Upper lobe of left lung (tissue), 4 donors: ENCODE measurements around the gene MEG3.

Source experiments
- EP300 ChIP-seq, 4 donors: sonication (generic); formaldehyde crosslinking; IDR thresholded peaks; one replicate each; pipeline ENCODE4 v1.5.1; 2017; ENCODE audit warnings: antibody characterized with exemption in 4 of 4, control low read depth in 2 of 4
- POLR2A ChIP-seq, 4 donors: fragments of 450-650 bp; IDR thresholded peaks; one replicate each; pipeline ENCODE4 v1.5.1; 2016 to 2017; ENCODE audit warnings: antibody characterized with exemption in 4 of 4, mild to moderate bottlenecking in 2 of 4
- POLR2AphosphoS5 ChIP-seq, 2 donors: sonication (generic); formaldehyde crosslinking; IDR thresholded peaks; one replicate each; pipeline ENCODE4 v1.5.1; 2017; ENCODE audit warnings: antibody characterized with exemption in 2 of 2
- TF ChIP-seq, protein P1 (sequence below), 6 experiments: fragments of 450-650 bp in 4 of 6; fragments of 200-600 bp in 2 of 6; sonication (generic) in 2 of 6; IDR thresholded peaks; one replicate each; pipeline ENCODE4 v1.5.1; 2016 to 2019; ENCODE audit warnings: antibody characterized with exemption in 6 of 6

DNA sequence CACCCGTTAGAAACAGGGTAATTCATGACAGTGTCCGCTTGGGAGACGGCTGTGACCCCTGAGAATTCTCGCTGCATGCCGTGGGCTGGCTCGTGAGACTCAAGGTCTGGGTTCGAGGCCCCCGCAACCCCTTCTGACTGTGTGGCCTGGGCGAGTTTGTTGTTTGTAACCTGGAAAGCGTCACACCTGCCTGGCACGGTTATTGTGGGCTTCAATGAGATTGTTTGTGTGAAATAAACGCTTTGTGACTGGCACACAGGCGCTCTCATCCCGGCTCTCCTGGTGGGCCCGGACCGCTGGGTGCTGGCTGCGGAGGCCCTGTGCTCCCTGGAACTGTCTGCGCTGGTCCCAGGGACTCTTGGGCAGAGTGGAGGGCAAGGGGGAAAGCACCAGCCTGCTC, 33.9 kb downstream of the MEG3 start:
- TF ChIP-seq, protein P1, sequence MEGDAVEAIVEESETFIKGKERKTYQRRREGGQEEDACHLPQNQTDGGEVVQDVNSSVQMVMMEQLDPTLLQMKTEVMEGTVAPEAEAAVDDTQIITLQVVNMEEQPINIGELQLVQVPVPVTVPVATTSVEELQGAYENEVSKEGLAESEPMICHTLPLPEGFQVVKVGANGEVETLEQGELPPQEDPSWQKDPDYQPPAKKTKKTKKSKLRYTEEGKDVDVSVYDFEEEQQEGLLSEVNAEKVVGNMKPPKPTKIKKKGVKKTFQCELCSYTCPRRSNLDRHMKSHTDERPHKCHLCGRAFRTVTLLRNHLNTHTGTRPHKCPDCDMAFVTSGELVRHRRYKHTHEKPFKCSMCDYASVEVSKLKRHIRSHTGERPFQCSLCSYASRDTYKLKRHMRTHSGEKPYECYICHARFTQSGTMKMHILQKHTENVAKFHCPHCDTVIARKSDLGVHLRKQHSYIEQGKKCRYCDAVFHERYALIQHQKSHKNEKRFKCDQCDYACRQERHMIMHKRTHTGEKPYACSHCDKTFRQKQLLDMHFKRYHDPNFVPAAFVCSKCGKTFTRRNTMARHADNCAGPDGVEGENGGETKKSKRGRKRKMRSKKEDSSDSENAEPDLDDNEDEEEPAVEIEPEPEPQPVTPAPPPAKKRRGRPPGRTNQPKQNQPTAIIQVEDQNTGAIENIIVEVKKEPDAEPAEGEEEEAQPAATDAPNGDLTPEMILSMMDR (IDR thresholded peaks at IDR 0.05): no peak
- TF ChIP-seq POLR2AphosphoS5 (IDR thresholded peaks at IDR 0.05) (no peak), POLR2A (IDR thresholded peaks at IDR 0.05) (no peak), EP300 (IDR thresholded peaks at IDR 0.05) (no peak)
